CD4-positive, alpha-beta memory T cell (primary cell): ENCODE data around the gene FBRSL1. TPM values are rescaled to one million over a fixed set of nuclear protein-coding genes. Genes with fewer than 3 reads are reported as not detected.

Experiments used
- CTCF ChIA-PET: fragments of 350-600 bp; sonication (Branson Sonifier 250); formaldehyde crosslinking; loops from one replicate; lab custom pipeline; 2021; ENCODE audit warnings: inconsistent platforms; ENCODE audit not compliant: partially characterized antibody; lab: Charles Lee
- POLR2A ChIA-PET: fragments of 350-600 bp; sonication (Branson Sonifier 250); formaldehyde crosslinking; loops from one replicate; lab custom pipeline; 2021; ENCODE audit not compliant: partially characterized antibody; lab: Charles Lee
- DNase-seq, 5 donors: peaks; one replicate each; pipeline versions ENCODE4 v3.0.0 to v3.0.0-alpha.2; 2020 to 2022; ENCODE audit warnings: mixed read lengths in 1 of 5
- H3K27ac ChIP-seq: one replicate; pipeline ENCODE4 v1.7.0; 2013; ENCODE audit warnings: low read depth, low read length
- H3K27me3 ChIP-seq: 2 replicates; pipeline ENCODE4 v1.7.0; 2013; ENCODE audit warnings: mild to moderate bottlenecking, low read length, moderate library complexity; ENCODE audit not compliant: insufficient read depth
- H3K36me3 ChIP-seq: 2 replicates; pipeline ENCODE4 v1.7.0; 2013; ENCODE audit warnings: mild to moderate bottlenecking, low read length, moderate library complexity; ENCODE audit not compliant: insufficient read depth
- H3K4me1 ChIP-seq: 2 replicates; pipeline ENCODE4 v1.7.0; 2013; ENCODE audit warnings: mild to moderate bottlenecking, low read length, moderate library complexity; ENCODE audit not compliant: insufficient read depth
- H3K4me3 ChIP-seq, 2 donors: one replicate each; pipeline ENCODE4 v1.7.0; 2013; ENCODE audit warnings: low read length in 2 of 2, mild to moderate bottlenecking in 1 of 2
- H3K9me3 ChIP-seq, 2 donors: one replicate each; pipeline ENCODE4 v1.7.0; 2013; ENCODE audit warnings: low read length in 2 of 2, control low read depth in 1 of 2; ENCODE audit not compliant: control insufficient read depth in 1 of 2
- H3K27ac Mint-ChIP-seq, 7 donors: one replicate each; pipeline ENCODE4 v1.8.0; 2020 to 2021; ENCODE audit warnings: mixed read lengths in 7 of 7, mild to moderate bottlenecking in 6 of 7, inconsistent platforms in 3 of 7, moderate library complexity in 3 of 7
- H3K27me3 Mint-ChIP-seq, 2 donors: one replicate each; pipeline ENCODE4 v1.8.0; 2020 to 2021; ENCODE audit warnings: mixed read lengths in 2 of 2
- H3K36me3 Mint-ChIP-seq, 2 donors: one replicate each; pipeline ENCODE4 v1.8.0; 2020 to 2021; ENCODE audit warnings: mixed read lengths in 2 of 2, inconsistent platforms in 1 of 2, mild to moderate bottlenecking in 1 of 2
- H3K4me1 Mint-ChIP-seq, 4 donors: one replicate each; pipeline ENCODE4 v1.8.0; 2020 to 2021; ENCODE audit warnings: mixed read lengths in 4 of 4, mild to moderate bottlenecking in 1 of 4
- H3K4me3 Mint-ChIP-seq, 8 donors: one replicate each; pipeline ENCODE4 v1.8.0; 2020 to 2021; ENCODE audit warnings: mixed read lengths in 8 of 8, mild to moderate bottlenecking in 7 of 8, moderate library complexity in 6 of 8, inconsistent platforms in 3 of 8
- H3K9me3 Mint-ChIP-seq, 8 donors: one replicate each; pipeline ENCODE4 v1.8.0; 2020 to 2021; ENCODE audit warnings: mixed read lengths in 8 of 8, mild to moderate bottlenecking in 5 of 8, inconsistent platforms in 3 of 8, moderate library complexity in 1 of 8
- intact Hi-C: fragments of 100-400 bp; cut with micrococcal nuclease; formaldehyde crosslinking; loops from one replicate; pipeline ENCODE4 v1.15.1; 2023
- polyA plus RNA-seq, 2 donors: library from polyadenylated mRNA; unstranded; fragments of 300-500 nt; fragmentation: Illumina TruSeq; gene quantifications; one replicate each; pipeline ENCODE4 v1.2.3, GENCODE V29; 2021
- total RNA-seq, 2 experiments: library from RNA; stranded (reverse); gene quantifications; one replicate each; pipeline ENCODE4 v1.2.3, GENCODE V29; 2021

Gene FBRSL1
- total and polyA plus RNA-seq, 4 experiments from 2014 or later = 3.1 to 101 (median 97.3) TPM; not detected in 1

DNA sequence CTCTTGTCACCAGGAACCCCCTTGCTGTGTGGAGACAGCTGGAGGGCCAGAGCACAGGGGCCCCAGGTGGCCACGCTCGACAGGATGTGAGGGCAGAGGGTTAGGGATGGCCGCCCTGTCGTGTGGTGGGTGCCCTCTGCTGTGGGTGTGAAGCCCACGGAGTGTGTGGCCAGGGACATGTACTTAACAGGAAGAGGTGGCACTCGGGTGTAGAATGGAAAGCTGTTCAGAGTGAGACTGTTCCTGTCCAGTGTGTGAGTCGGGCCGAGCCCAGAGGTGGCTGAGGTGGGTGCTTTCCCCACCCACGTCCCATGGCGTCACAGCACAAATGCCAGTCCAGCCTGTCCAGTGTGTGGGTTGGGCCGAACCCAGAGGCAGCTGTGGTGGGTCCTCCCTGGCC lies 47.1 kb downstream of the FBRSL1 start:
- Histone ChIP-seq H3K27ac (no peak overlapping the region), H3K36me3 (no peaks in the 10 kb centered on the region), H3K27me3 (no peaks in the 10 kb centered on the region), H3K4me3 (no peak overlapping the region), H3K9me3 (no peaks in the 10 kb centered on the region), H3K4me1 (no peaks in the 10 kb centered on the region)
- H3K27ac Mint-ChIP-seq = peak overlapping the region in 1 of 7 donors; percentile 76
- DNase-seq = no peak
- H3K4me1 Mint-ChIP-seq = peaks cover 7 to 19% (median 14%) of the 10 kb centered on the region in 4 donors
- ChIA-PET POLR2A (no interaction called here), CTCF (interaction anchor here (1.2 kb wide), 1 partner anchor 18 kb away, joined by 4 read pairs; no protein-coding TSS in a partner anchor)
- intact Hi-C loops = no loop called here
- no peaks in the 10 kb centered on the region for H3K27me3 Mint-ChIP-seq
- H3K36me3 Mint-ChIP-seq = peaks cover 2 to 16% of the 10 kb centered on the region in 2 donors
- H3K4me3 Mint-ChIP-seq = no peak overlapping the region
- peaks cover 0 to 5% (median 0%) of the 10 kb centered on the region in 8 donors for H3K9me3 Mint-ChIP-seq

DNA sequence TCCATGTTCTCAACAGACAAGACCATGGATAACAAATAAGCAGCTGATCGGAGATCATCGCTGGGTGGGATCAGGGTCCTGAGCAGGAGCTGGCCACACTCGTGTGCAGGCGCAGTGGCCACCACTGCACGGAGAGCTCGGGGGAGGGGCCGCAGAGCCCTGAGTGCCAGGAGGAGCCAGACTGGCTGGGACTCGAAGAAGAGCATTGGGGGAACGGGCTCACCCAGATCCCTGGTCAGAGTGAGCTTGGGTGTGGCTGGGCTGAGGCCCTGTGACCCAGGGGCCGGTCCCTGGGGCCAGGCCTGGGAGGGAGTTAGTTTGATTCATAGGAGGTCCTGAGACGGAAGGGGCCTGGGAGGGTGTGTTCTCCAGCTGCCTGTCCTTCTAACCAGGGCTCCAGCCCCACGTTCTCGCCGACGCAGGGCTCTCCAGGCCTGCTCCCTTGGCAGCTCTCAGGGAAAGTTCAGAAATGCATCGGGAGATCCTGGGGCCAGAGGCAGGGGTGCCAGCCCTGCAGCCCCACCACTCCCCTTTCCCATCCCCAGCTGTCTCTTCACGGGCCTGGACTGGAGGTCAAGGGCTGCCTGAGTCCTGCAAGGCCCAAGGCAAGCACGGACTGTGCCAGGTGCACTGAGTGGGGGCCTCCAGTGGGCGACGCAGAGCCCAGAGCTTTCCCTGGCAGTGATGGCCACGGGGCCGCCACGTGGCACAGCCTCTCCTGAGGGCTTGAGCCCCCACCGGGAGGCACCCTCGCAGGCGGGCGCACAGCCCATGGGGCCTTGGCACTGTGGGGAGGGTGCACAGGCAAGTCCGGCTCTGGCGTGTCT lies 48.1 kb downstream of the FBRSL1 start:
- peaks cover 7 to 19% (median 14%) of the 10 kb centered on the region in 4 donors for H3K4me1 Mint-ChIP-seq
- H3K27me3 Mint-ChIP-seq = no peaks in the 10 kb centered on the region
- peak overlapping the region in 1 of 7 donors; percentile 76 for H3K27ac Mint-ChIP-seq
- ChIA-PET POLR2A (no interaction called here), CTCF (interaction anchor here (1.2 kb wide), 1 partner anchor 19 kb away, joined by 4 read pairs; no protein-coding TSS in a partner anchor)
- no peaks in the 10 kb centered on the region for H3K4me1 ChIP-seq
- intact Hi-C loops = no loop called here
- no peak overlapping the region for H3K4me3 Mint-ChIP-seq
- H3K9me3 ChIP-seq = no peaks in the 10 kb centered on the region
- H3K27ac ChIP-seq = no peak overlapping the region
- no peaks in the 10 kb centered on the region for H3K36me3 ChIP-seq
- H3K4me3 ChIP-seq = no peak overlapping the region
- no peaks in the 10 kb centered on the region for H3K27me3 ChIP-seq
- H3K9me3 Mint-ChIP-seq = peaks cover 0 to 5% (median 0%) of the 10 kb centered on the region in 8 donors
- H3K36me3 Mint-ChIP-seq = peaks cover 2 to 16% of the 10 kb centered on the region in 2 donors
- DNase-seq = no peak

DNA sequence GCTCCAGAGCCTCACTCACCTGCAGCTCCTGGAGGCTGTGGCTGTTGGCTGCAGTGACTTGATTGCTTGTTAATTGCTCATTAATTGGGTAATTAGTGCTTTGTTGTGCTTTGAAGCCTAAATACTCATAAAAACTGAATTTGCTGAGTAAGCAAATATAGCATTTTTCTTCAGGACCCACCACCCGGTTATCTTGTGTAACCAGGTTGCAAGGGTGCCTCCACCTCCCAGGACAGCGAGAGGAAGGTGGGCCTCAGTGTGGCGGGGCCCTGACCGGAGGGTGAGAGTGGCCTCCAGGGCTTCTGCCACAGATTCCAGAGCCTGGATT lies 48.7 kb downstream of the FBRSL1 start:
- H3K4me3 Mint-ChIP-seq = no peak overlapping the region
- CTCF ChIA-PET = no interaction called here
- H3K9me3 Mint-ChIP-seq = peaks cover 0 to 5% (median 0%) of the 10 kb centered on the region in 8 donors
- no peak overlapping the region for H3K27ac Mint-ChIP-seq
- Histone ChIP-seq H3K9me3 (no peaks in the 10 kb centered on the region), H3K4me1 (no peaks in the 10 kb centered on the region), H3K27me3 (no peaks in the 10 kb centered on the region), H3K36me3 (no peaks in the 10 kb centered on the region), H3K4me3 (no peak overlapping the region), H3K27ac (no peak overlapping the region)
- H3K4me1 Mint-ChIP-seq = peaks cover 7 to 19% (median 13%) of the 10 kb centered on the region in 4 donors
- intact Hi-C loops = no loop called here
- peaks cover 0 to 13% of the 10 kb centered on the region in 2 donors for H3K36me3 Mint-ChIP-seq
- no peak for DNase-seq
- H3K27me3 Mint-ChIP-seq = no peaks in the 10 kb centered on the region
- POLR2A ChIA-PET = no interaction called here

DNA sequence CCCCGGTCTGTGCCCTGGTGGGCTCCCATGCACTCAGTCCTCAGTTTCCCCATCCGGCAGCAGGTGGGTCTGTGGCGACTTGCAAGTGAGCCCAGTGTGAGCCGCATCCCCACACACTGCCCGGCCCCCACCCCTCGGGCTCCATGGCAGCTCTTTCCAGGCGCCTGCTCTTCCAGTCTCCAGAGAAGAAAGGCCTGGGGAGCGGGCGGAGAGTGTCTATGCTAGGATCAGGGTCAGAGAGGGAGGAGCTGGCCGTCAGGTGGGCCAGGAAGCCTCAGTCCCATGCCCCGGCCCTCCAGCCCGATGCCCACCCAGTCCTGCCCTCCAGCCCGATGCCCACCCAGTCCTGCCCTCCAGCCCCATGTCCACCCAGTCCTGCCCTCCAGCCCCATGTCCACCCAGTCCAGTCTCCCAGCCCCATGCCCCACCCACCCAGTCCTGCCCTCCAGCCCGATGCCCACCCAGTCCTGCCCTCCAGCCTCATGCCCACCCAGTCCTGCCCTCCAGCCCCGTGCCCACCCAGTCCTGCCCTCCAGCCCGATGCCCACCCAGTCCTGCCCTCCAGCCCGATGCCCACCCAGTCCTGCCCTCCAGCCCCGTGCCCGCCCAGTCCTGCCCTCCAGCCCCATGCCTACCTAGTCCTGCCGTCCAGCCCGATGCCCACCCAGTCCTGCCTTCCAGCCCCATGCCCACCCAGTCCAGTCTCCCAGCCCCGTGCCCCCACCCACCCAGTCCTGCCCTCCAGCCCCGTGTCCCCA lies 49.2 kb downstream of the FBRSL1 start:
- peaks cover 0 to 13% of the 10 kb centered on the region in 2 donors for H3K36me3 Mint-ChIP-seq
- no peak overlapping the region for H3K27ac Mint-ChIP-seq
- POLR2A ChIA-PET = no interaction called here
- Histone ChIP-seq H3K36me3 (no peaks in the 10 kb centered on the region), H3K4me1 (no peaks in the 10 kb centered on the region), H3K27ac (no peak overlapping the region), H3K27me3 (no peaks in the 10 kb centered on the region), H3K9me3 (no peaks in the 10 kb centered on the region), H3K4me3 (no peak overlapping the region)
- intact Hi-C loops = no loop called here
- H3K4me3 Mint-ChIP-seq = no peak overlapping the region
- no peak for DNase-seq
- no peaks in the 10 kb centered on the region for H3K27me3 Mint-ChIP-seq
- CTCF ChIA-PET = no interaction called here
- H3K4me1 Mint-ChIP-seq = peaks cover 7 to 19% (median 13%) of the 10 kb centered on the region in 4 donors
- H3K9me3 Mint-ChIP-seq = peaks cover 0 to 5% (median 0%) of the 10 kb centered on the region in 8 donors

DNA sequence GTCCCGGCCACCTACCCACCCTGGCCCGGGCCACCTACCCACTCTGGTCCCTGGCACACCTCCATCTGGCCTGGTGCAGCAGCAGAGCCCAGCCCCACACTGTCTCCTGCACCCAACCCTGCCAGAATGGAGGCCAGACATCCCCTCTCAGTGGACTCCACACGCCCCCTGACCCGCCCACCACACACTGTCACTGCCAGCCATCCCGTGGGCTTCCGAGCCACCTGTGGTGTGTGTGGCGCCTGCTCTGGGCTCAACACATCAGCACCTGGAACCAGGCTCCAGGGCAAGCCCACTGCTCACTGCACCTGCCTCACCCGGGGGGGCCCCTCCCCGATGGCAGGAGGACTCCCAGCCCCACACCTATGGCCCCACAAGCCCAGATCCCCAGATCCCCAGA lies 50.5 kb downstream of the FBRSL1 start:
- H3K36me3 Mint-ChIP-seq = peaks cover 0 to 18% of the 10 kb centered on the region in 2 donors
- Histone ChIP-seq H3K4me1 (no peaks in the 10 kb centered on the region), H3K27ac (no peak overlapping the region), H3K4me3 (no peak overlapping the region), H3K27me3 (no peaks in the 10 kb centered on the region), H3K9me3 (no peaks in the 10 kb centered on the region), H3K36me3 (no peaks in the 10 kb centered on the region)
- DNase-seq = no peak
- ChIA-PET CTCF (no interaction called here), POLR2A (no interaction called here)
- peak overlapping the region in 1 of 7 donors; percentile 62 for H3K27ac Mint-ChIP-seq
- H3K4me1 Mint-ChIP-seq = peaks cover 11 to 20% (median 15%) of the 10 kb centered on the region in 4 donors
- intact Hi-C loops = no loop called here
- H3K9me3 Mint-ChIP-seq = peaks cover 0 to 5% (median 0%) of the 10 kb centered on the region in 8 donors
- no peak overlapping the region for H3K4me3 Mint-ChIP-seq
- H3K27me3 Mint-ChIP-seq = no peaks in the 10 kb centered on the region

DNA sequence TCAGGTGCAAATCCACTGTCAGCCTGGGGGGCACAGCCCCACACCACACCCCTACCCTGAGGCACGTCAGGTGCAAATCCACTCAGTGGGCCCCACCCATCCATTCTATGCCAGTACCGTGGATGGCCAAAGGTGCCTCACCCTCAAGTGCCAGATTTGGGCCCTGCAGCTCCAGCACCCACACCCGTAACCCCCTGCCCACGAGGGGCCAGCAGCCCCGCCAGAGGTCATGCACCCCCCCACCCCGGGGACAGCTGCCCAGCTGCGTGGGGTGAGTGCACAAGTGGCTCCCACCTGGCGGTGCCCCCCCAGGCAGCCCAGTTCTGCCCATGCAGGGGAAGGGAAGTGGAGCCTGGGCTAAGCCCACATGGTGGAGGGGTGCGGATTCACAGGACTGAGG lies 51.2 kb downstream of the FBRSL1 start:
- no peak overlapping the region for H3K4me3 ChIP-seq
- POLR2A ChIA-PET = no interaction called here
- peaks cover 0 to 13% of the 10 kb centered on the region in 2 donors for H3K36me3 Mint-ChIP-seq
- H3K4me1 Mint-ChIP-seq = peaks cover 8 to 13% (median 10%) of the 10 kb centered on the region in 4 donors
- H3K4me3 Mint-ChIP-seq = no peak overlapping the region
- intact Hi-C loops = no loop called here
- peak overlapping the region in 1 of 7 donors; percentile 62 for H3K27ac Mint-ChIP-seq
- H3K36me3 ChIP-seq = no peaks in the 10 kb centered on the region
- H3K9me3 Mint-ChIP-seq = peaks cover 0 to 3% (median 0%) of the 10 kb centered on the region in 8 donors
- no peaks in the 10 kb centered on the region for H3K4me1 ChIP-seq
- H3K27me3 ChIP-seq = no peaks in the 10 kb centered on the region
- DNase-seq = no peak
- H3K27me3 Mint-ChIP-seq = no peaks in the 10 kb centered on the region
- H3K27ac ChIP-seq = no peak overlapping the region
- no peaks in the 10 kb centered on the region for H3K9me3 ChIP-seq
- CTCF ChIA-PET = no interaction called here

DNA sequence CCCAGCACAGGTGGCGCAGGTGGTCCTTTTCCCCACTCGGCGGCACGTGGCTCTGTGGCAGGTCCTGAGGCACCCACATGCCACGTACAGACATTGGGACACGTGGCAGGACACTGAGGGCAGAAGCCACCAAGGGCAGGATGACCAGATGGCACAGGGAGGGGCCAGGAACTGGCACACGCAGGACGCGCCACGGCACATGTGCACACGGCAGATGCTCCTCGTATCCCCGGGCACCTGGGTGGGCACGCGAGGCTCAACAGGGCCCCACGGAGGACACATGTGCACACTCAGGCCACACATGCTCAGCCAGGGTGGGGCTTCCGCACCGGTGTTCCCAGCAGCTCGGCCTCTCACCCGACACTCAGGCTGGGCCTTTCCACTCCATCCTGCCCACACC lies 52.0 kb downstream of the FBRSL1 start:
- intact Hi-C loops = no loop called here
- Histone ChIP-seq H3K27me3 (no peaks in the 10 kb centered on the region), H3K4me1 (no peaks in the 10 kb centered on the region), H3K4me3 (no peak overlapping the region), H3K9me3 (no peaks in the 10 kb centered on the region), H3K36me3 (no peaks in the 10 kb centered on the region), H3K27ac (no peak overlapping the region)
- DNase-seq = no peak
- H3K27me3 Mint-ChIP-seq = no peaks in the 10 kb centered on the region
- no peak overlapping the region for H3K27ac Mint-ChIP-seq
- H3K4me3 Mint-ChIP-seq = no peak overlapping the region
- H3K4me1 Mint-ChIP-seq = peaks cover 3 to 7% (median 5%) of the 10 kb centered on the region in 4 donors
- ChIA-PET POLR2A (no interaction called here), CTCF (no interaction called here)
- H3K9me3 Mint-ChIP-seq = peaks cover 0 to 3% (median 0%) of the 10 kb centered on the region in 8 donors
- peaks cover 0 to 8% of the 10 kb centered on the region in 2 donors for H3K36me3 Mint-ChIP-seq
